ENCODE measurements around the gene CP.
"Not testable (repeated sequence)": the region's sequence is repeated elsewhere in the genome, so short reads cannot be mapped to it uniquely, and the experiment has no call there.

CP gene

DNA sequence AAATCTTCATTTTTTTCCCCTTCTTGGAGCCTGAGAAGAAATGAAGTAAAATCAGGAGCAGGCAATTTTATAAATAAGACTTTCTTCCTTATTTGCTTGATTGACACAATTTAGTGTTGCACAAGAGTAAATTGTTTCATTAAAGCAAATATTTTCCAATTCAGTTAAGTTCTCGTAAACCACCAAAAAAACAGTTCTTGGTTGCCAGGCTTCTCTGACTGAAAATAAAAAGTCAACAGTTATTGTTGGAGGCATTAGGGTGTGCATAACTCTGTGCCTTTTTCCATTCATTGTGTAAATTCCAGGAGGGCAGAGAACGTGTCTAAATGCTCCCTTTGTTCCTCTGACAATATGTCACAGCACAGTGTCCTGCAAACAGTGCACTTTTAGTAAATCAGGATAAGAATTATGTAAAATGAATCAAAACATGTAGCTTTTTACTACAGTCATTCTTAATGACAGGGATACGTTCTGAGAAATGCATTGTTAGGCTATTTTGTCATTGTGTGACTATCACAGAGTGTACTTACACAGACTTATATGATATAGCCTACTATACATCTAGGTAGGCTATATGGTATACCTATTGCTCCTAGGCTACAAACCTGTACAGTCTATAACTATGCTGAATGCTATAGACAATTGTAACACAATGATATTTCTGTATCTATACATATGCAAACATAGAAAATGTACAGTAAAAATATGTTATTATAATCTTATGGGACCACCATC lies at the start of gene CP:
CP (minus strand) TSS at position 47 of the 735 bp plus-strand sequence; CDS start at position 10, 37 bp downstream.
- DNase-seq = no peak

- DNase-seq = no peak
Measured at GRCh38 chr3:149270180-149270579, 48.6 kb upstream of the CP start.

- DNase-seq = no peak
Measured at GRCh38 chr3:149269687-149270086, 48.1 kb upstream of the CP start.

- no peak for DNase-seq
Measured at GRCh38 chr3:149267565-149267964, 45.9 kb upstream of the CP start.

DNA sequence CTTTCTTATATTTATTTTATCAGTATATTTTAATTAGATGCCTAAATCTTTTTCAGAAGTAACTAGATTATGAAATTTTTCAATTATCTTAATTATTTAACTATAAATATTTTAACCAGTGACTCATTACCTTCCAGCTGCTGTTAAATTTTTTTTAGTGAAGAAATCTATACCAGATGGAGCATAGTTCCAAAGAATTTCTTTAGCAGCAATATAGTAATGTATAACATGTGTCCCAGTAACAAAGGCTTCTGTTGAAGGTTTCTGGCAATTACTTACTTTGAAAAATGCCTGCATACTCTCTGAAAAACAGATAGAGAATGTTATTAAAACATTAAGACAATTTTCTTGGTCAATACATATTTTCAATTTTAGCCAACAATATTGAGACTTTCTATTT lies 45.1 kb upstream of the CP start:
- DNase-seq = no peak

GRCh38 chr3:149263856-149264255 lies 42.2 kb upstream of the CP start:
- DNase-seq = no peak

GRCh38 chr3:149258714-149259113 lies 37.1 kb upstream of the CP start:
- DNase-seq = no peak

DNA sequence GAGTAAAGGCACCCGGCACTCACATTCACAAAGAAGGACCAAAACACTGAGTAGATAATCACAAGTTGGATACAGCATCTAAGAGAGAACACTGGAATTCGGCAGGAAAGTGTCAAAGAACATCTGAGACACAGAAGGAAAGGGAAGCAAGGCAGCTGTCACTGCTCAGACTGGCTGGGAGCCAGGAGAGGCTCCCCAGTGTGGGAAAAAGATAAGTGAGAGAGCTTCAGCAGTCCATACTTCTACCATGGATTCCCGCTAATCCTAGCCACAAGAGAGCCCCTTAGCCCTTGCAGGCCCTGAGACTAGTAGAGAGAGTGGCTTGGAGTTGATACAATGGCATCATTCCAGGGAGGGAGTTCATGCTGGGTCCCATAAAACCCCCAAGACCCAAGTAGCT lies 36.7 kb upstream of the CP start:
- DNase-seq = no peak

- no peak for DNase-seq
Measured at GRCh38 chr3:149252272-149252671, 30.6 kb upstream of the CP start.

DNA sequence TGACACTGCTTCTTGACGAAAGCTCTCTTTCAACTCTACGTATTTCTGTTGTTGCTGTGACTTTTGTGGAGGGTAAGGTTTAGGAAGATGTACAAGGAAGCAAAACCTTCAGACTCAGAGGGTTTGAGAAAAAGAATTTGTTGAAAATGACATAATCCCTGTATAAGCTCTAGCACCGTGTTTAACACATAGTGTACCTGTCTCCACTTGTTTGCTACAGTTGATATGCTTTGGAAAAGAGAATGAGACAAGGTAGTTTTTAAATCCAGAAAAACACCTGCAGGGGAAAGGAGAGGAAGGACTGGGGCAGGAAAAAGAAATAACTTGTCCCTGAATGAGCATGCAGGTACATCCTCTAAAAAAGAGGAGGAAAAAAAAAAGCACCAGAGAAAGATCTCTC lies 29.6 kb upstream of the CP start:
- no peak for DNase-seq

DNA sequence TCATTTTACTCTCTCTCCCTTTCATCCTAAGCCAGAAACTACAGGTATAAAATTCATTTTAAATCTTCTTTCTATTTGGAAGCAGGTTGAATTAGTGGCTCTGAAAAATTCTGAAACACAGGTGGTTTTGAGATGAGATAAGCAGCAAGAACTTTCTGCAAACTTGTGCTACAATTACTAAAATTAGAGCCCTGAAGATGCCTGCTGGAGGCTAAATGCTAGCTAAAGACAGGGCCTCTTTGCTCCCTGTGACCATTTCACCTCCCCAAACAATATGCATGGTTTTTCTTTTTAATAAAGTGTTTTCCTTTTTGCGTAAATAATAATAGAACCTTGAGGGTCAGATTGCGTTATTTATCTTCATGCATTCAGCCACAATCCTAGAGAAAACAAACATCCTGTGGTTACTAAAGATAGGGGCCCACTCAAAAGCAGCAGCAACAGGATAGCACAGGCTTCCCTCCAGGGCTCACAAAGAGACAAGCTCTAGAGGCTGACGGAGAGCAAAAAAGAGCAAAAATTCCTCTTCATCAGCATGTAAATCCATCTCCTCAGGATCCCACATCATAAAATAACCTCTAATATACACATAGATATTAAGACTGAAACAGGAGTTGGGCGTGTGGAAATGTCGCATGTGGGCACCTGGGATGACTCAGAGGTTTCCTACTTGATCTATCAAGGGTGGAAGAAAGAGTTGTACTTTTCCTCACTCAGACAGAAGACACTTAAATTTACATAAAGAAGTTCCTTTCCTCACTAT lies 26.5 kb upstream of the CP start:
- peak; percentile 6 for DNase-seq

DNA sequence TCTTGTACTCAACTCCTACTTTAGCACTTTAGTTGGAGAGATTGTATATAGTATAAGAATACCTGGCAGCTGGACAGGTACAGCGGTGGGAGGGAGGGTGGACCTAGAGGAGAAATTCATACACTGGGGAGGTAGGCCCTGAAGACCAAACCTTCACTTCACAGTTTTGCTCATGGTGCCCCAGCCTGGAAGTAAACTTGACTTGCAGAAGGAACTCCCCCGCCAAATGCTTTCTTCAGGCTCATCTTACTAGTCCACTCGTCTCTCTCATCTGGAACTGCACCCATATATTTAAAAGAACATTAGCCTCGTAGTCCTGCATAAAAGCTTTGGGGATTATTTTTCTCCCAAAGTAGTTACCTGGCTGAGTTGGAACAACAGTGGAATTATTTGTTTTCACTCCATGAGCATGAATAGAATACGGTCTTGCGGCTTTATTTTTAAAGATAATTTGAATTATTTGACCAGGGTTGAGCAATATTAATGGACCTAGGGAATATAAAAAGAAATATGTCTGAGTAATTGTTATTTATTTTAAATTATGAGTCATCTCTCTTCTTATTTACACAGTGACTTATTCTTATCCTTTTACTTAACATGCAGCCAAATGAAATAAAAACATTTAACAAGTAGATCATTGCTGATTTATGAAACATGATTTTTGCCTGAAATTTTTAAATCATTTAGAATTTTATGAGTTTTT lies 25.5 kb upstream of the CP start:
- no peak for DNase-seq

DNA sequence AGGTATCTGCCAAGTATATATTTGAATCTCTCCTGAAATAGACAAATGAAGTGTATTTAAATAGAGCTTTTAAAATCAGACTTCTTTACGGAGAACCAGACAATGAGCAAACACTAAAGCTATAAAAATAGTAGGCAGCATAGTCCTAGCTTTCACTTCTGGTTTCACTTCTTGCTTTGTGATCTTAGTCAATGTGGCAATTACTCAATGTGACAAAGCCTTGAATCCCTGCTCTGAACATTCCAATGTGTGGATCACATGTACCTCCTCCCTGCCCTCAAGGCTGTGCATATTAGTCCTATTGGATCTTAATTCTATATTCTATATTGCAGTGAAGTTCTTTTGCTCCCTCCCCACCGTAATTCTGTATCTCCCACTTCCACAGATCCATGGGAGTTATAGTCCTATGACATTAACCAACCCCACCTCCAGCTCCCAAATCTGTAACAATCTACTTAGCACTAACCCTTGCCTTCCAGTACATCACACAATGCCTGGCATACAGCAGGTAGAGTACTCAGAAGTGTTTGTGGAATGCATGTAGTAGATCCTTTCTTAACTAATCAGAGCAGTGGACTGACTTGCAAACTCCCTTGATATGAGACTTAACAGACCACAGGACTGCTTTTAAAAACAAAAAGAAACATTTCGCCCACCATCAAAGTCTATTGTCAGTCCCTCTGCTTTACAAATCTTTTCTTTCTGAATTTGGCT lies 24.3 kb upstream of the CP start:
- no peak for DNase-seq

GRCh38 chr3:149243540-149243939 lies 21.9 kb upstream of the CP start:
- DNase-seq = no peak

GRCh38 chr3:149239357-149239936 lies 17.8 kb upstream of the CP start:
- DNase-seq = no peak

DNA sequence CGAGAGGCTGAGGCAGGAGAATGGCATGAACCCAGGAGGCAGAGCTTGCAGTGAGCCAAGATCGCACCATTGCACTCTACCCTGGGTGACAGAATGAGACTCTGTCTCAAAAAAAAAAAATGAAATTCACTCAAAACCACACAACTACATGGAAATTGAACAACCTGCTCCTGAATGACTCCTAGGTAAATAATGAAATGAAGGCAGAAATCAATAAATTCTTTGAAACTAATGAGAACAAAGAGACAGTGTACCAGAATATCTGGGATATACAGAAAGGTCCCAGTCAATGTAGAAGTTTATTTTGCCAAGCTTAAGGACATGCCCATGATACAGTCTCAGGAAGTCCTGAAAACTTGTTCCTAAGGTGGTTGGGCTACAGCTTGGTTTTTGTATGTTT lies 16.6 kb upstream of the CP start:
- DNase-seq = not testable (repeated sequence)

DNA sequence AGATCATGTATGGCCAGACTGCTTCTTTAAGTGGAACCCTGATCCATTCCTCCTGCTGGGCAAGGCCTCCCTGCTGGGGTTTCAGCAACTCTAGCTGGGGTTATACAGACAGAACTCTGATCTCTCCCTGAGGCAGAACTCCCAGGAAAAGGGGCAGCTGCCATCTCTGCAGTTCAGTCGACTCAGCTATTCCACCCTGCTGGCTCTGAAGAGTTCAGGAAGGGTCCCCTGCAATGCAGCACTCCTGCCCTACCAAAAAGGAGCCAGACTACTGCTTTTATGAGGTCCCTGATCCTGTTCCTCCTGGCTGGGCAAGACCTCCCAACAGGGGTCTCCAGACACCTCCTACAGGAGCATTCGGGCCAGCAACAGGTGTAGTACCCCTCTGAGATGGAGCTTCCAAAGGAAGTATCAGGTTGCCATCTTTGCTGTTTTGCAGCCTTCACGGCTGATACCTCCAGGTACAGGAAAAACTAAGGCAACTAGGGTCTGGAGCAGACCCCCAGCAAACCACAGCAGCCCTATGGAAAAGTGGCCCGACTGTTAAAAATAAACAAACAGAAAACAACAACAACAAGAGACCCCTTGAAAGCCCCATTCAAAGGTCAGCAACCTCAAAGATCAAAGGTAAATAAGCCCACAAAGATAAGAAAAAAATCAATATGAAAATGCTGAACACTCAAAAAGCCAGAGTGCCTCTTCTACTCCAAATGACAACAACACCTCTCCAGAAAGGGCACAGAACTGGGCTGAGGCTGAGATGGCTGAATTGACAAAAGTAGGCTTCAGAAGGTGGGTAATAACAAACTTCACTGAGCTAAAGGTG lies 14.2 kb upstream of the CP start:
- DNase-seq = no peak

GRCh38 chr3:149234671-149235245 lies 13.1 kb upstream of the CP start:
- DNase-seq = no peak

- no peak for DNase-seq
Measured at GRCh38 chr3:149233323-149233722, 11.7 kb upstream of the CP start.

- DNase-seq = no peak
Measured at GRCh38 chr3:149231871-149232270, 10.2 kb upstream of the CP start.

- DNase-seq = no peak
Measured at GRCh38 chr3:149227591-149228268, 6.1 kb upstream of the CP start.
